Activated T-cell treated with anti-CD3 and anti-CD28 coated beads for 48 hours (primary cell): Measurements from ENCODE around the gene COPS7A.

Experiments used
- DNase-seq: peaks from one replicate; pipeline ENCODE4 v3.0.0-alpha.2; 2020; ENCODE audit warnings: low read depth

Gene COPS7A

DNA sequence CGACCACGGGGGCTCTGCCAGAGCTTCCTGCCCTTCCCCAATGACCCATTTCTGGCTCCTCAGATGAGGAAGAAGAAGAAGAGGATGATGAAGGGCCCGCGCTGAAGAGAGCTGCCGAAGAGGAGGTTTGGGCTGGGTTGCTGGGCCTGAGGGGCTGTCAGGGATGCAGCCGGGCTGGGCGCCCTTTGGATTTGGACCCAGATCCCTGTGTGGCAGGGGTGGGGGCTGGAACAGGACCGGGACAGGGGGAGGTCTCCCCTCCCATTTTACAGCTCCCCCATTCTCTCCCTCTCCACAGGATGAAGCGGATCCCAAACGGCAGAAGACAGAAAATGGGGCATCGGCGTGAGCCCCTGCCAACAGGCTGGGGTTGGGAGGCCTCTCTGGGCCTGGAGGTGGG lies 46.2 kb downstream of the COPS7A start:
- DNase-seq, result no peak

GRCh38 chr12:6770600-6770999 lies 46.8 kb downstream of the COPS7A start:
- DNase-seq, result no peak

- DNase-seq, result no peak
These were observed 47.2 kb downstream of the COPS7A start for GRCh38 chr12:6771091-6771495.

DNA sequence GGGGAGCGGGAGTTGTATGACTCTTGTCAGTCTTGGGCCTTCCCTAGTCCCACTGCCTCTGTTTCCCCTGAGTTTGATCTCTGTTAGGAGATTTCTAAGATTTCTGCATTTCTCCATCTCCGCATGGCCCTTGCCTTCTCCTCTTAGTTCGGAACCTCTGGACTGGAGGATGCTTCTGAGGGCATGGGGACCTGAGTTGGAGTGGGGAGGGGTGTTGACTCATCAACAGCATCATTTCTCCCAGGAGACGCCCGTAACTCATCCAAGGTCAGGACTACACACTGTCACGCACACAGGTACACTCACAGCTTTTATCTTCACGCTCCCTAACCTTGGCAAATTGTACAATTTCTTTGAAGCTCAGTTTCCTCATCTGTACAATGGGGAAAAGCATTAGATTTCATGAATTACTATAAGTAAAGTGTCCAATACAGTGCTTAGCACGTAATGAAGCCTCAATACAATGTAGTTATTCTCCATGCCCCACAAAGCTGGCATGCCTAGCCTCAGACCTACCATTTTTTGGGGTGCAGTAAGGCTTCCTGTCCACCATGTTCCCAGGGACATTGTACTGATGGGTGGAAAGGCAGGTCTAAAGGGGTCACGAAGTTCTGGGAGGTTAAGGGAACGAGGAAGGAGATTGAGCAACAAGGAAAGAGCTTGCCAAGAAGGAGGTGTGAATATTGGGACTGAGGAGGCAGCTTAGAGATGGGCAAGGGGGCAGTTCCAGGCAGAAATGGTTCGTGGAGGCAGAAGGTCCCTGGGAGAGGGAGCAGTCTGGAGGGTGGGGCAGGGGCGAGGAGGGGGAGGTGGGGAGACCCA lies 47.9 kb downstream of the COPS7A start:
- DNase-seq, result no peak

GRCh38 chr12:6772331-6772695 lies 48.5 kb downstream of the COPS7A start, which contains the start of gene LAG3:
TSS of gene LAG3 (plus strand) at chr12:6772520. CDS start at chr12:6772853, 333 bp downstream.
- peak; percentile 64 for DNase-seq

DNA sequence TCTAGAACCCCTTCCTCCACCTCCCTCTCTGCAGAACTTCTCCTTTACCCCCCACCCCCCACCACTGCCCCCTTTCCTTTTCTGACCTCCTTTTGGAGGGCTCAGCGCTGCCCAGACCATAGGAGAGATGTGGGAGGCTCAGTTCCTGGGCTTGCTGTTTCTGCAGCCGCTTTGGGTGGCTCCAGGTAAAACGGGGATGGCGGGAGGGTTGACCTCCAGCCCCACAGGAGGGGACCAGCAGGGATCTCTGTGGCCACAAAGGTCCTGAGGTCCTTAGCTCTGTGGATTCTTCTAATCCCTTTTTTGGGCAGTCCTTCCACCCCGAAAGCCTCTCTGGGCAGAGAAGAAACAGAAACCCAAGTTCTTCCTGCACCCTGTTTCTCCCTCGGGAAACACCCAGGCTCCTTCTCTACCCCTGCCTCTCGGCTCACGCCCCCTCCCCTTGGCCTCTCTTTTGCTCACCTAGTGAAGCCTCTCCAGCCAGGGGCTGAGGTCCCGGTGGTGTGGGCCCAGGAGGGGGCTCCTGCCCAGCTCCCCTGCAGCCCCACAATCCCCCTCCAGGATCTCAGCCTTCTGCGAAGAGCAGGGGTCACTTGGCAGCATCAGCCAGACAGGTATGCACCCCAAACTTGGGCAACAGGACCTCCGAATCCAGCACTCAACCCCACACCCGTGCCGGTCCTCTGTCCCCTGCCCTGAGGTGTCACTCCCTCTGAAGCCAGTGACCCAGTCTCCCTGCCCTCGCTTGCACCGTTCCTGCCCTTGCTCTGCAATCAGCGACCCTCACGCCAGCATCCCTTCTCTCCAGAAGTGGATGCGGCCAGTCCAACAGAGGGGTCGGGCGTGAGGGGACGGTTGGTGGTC lies 49.1 kb downstream of the COPS7A start:
- no peak for DNase-seq

DNA sequence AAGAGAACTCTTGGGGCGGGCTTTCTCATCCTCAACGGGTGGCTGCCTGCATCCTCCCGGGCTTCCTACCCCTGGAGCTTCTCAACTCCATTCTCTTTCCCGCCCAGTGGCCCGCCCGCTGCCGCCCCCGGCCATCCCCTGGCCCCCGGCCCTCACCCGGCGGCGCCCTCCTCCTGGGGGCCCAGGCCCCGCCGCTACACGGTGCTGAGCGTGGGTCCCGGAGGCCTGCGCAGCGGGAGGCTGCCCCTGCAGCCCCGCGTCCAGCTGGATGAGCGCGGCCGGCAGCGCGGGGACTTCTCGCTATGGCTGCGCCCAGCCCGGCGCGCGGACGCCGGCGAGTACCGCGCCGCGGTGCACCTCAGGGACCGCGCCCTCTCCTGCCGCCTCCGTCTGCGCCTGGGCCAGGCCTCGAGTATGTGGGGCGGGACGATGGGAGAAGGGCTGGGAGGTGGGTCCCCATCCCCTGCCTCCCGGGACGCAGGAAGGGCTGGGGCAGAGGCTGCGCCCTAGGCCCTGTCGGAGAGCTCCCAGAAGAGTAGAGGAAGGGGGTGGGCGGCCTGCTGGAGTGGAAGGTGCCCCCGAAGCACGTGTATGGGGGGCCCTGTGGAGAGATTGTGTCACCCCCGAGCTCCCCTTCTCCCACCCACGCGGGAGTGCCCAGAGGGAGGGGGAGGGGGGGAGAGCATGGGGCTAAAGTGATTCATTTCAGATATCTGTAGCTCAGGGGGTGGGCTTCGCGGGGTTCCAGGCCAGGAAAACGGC lies 49.9 kb downstream of the COPS7A start:
- peak; percentile 65 for DNase-seq

DNA sequence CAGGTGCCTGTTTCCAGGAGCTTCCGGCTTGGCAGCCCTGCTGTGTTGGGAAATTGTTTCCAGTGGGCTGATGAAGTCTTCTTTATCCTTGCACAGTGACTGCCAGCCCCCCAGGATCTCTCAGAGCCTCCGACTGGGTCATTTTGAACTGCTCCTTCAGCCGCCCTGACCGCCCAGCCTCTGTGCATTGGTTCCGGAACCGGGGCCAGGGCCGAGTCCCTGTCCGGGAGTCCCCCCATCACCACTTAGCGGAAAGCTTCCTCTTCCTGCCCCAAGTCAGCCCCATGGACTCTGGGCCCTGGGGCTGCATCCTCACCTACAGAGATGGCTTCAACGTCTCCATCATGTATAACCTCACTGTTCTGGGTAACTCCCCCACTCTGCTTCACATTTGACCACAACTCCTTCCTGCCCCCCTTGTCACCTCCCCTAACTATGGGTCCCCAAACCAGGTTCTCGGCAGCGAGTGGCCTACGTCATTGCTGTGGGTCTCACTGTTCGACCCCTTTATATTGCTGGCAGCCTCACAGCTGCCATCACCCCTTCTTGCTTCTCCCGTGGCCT lies 50.7 kb downstream of the COPS7A start:
- no peak for DNase-seq

DNA sequence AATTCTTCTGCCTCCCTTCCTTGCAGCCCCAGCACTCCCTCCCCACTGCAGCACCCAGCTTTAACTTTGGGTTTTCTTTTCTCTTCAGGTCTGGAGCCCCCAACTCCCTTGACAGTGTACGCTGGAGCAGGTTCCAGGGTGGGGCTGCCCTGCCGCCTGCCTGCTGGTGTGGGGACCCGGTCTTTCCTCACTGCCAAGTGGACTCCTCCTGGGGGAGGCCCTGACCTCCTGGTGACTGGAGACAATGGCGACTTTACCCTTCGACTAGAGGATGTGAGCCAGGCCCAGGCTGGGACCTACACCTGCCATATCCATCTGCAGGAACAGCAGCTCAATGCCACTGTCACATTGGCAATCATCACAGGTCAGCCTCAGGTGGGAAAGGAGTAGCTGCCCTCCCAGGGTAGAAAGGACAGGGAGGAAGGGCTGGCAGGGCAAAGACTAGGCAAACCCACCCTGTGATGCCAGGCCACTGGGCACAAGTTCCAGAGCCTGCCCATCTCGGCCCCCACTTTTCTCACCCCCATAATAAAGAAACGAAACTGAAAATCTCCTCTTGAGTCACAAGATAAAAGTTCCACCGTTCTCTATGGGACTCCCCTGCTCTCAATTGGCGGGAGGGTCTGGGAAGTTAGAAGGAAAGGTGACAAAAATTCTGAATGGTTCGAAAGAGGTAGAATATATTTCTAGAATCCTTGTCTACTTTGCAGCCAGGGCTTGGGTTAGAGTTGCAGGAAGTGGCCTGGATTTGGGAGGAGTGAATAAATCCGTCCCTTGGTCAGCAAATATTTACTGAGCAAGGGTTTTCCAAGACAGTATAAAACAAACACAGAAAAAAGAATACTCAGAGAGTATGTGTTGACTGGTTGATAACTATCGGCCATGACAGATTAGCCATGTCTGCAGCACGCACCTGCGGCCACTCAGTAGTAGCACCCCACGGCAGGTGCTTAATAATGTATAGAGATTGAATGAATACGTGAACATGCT lies 51.6 kb downstream of the COPS7A start:
- DNase-seq, result no peak

GRCh38 chr12:6777386-6777785 lies 53.5 kb downstream of the COPS7A start:
- no peak for DNase-seq

DNA sequence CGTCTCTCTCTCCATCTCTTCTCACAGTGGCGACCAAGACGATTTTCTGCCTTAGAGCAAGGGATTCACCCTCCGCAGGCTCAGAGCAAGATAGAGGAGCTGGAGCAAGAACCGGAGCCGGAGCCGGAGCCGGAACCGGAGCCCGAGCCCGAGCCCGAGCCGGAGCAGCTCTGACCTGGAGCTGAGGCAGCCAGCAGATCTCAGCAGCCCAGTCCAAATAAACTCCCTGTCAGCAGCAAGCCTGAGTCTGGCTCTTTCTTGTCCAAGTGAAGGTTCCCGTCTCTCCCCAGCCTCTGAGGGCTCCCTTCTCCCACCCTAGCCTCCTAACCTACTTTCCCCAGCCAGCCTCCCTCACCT lies 54.3 kb downstream of the COPS7A start:
- DNase-seq, result no peak

DNA sequence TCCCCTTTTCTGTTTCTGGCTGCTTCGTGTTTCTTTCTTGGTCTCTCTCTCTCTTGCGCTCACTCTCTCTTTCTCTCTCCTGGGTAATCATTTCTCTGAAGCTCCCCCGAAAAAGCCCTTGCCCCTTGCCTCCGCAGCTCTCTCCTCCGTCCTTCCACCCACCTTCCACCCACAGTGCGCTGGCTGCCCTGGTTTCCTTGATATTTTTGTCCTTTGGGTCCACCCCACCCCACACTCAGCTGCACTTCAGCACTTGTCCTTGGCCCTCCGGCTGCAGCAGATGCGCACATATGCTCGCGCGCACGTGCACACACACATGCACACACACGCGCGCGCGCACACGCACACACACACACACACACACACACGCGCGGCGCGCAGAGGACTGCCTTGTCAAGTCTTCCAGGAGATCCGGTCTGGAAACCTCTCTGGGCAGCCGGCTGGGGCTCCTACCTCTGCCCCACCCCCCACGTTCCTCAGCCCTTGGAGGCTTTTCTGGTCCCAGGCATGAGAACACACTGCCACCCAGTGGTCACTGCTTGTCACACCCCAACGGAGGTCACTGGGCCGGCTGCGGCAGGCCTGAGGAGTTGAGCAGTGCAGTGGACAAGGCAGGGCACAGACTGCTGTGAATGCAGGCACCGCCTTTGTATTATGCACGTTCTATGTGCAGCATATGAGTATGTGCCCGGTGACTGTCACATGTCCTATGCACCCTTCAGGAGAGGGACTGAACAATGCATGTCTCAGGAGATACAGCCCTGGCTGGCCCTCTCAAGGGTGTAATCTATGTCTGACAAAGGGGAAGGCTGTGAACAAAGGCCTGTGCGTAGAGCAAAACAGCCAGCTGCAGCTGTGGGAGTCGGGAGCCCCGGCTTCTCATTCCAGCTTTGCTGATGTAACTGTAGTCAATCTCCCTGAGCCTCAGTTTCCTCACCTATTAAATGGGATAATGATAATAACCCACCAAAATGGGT lies 55.0 kb downstream of the COPS7A start:
- DNase-seq, result peak; percentile 83

DNA sequence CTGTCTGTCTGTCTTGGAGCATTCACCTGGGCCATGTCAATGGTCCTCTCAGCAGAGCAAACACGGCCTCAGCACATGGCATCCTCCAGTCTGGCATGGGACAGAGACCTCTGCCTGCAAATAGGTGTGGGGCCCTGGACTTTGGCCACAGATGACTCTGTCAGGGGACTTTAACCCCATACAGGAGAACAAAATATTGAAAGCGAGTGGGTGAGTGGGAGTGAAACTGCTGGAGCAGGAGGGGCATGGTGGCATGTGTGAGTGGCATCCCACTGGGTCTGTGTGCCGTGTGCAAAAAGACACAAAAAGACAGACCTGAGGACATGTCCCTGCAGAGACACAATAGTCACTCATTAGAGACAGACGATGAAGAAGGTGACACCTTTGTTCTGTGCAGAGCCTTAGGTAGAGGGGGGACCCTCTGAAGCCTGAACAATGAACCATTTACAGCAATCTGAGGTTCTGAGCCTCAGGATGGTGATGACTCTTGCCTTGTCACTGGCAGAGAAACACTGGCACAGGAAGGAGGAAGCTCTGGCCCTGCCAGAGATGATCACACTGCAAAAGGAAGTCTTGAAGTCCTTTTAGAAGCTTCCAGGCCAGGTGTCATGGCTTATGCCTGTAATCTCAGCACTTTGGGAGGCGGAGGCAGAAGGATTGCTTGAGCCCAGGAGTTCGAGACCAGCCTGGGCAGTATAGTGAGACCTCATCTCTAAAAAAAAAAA lies 56.0 kb downstream of the COPS7A start:
- DNase-seq, result no peak

- no peak for DNase-seq
These were observed 56.7 kb downstream of the COPS7A start for GRCh38 chr12:6780573-6780972.
